ENCODE measurements around the gene SULT1B1. TPM values are rescaled to one million over a fixed set of nuclear protein-coding genes. Genes with fewer than 3 reads are reported as not detected.
"Not testable (repeated sequence)": the region's sequence is repeated elsewhere in the genome, so short reads cannot be mapped to it uniquely, and the experiment has no call there.

Gene SULT1B1
- total RNA-seq, 1 experiment from 2014 or later: 0.86 TPM

GRCh38 chr4:69773484-69773883 lies 13.1 kb upstream of the SULT1B1 start:
- Mint-ChIP-seq H3K27ac (ENCODE audit: unreplicated experiment) (no peak overlapping the region), H3K27me3 (ENCODE audit: insufficient read depth, unreplicated experiment) (no peaks in the 10 kb centered on the region), H3K9me3 (ENCODE audit: unreplicated experiment) (peaks cover 7% of the 10 kb centered on the region), H3K4me3 (ENCODE audit: unreplicated experiment) (no peak overlapping the region), H3K4me1 (ENCODE audit: low read depth, unreplicated experiment) (peaks cover 7% of the 10 kb centered on the region), H3K36me3 (ENCODE audit: insufficient read depth, unreplicated experiment) (no peaks in the 10 kb centered on the region)
- POLR2A ChIA-PET: no interaction called here
- CTCF ChIA-PET: no interaction called here
- Histone ChIP-seq H3K36me3 (ENCODE audit: control insufficient read depth, insufficient read depth, low read length) (no peaks in the 10 kb centered on the region), H3K9me3 (no peaks in the 10 kb centered on the region), H3K27me3 (replicated peaks; ENCODE audit: control insufficient read depth, insufficient read depth, low read length) (no peaks in the 10 kb centered on the region), H3K4me1 (peaks cover 36% of the 10 kb centered on the region), H3K4me3 (ENCODE audit: low read depth, low read length) (no peak overlapping the region)
- BruUV-seq (replicated peaks): no TSS peak
- no peak for TF ChIP-seq CTCF (IDR thresholded peaks at IDR 0.05; ENCODE audit: insufficient read depth in 1 of 2, low read depth in 1 of 2, low read length in 1 of 2, severe bottlenecking in 1 of 2, unreplicated experiment in 1 of 2)
- DNase-seq: no peak
- intact Hi-C loops (cut with micrococcal nuclease; ENCODE audit: unreplicated experiment): loop anchor here (10.0 kb wide), 1 partner anchor 69 kb away; no protein-coding TSS in a partner anchor

GRCh38 chr4:69768554-69768953 lies 8.1 kb upstream of the SULT1B1 start:
- H3K27me3 Mint-ChIP-seq (ENCODE audit: insufficient read depth, unreplicated experiment); H3K4me3 Mint-ChIP-seq (ENCODE audit: unreplicated experiment); H3K4me1 Mint-ChIP-seq (ENCODE audit: low read depth, unreplicated experiment); CTCF ChIA-PET; H3K27me3 ChIP-seq (replicated peaks; ENCODE audit: control insufficient read depth, insufficient read depth, low read length); BruUV-seq (replicated peaks); H3K9me3 ChIP-seq; H3K36me3 Mint-ChIP-seq (ENCODE audit: insufficient read depth, unreplicated experiment); H3K9me3 Mint-ChIP-seq (ENCODE audit: unreplicated experiment); H3K4me3 ChIP-seq (ENCODE audit: low read depth, low read length); H3K27ac Mint-ChIP-seq (ENCODE audit: unreplicated experiment); DNase-seq; H3K36me3 ChIP-seq (ENCODE audit: control insufficient read depth, insufficient read depth, low read length); POLR2A ChIA-PET: not testable (repeated sequence)
- H3K4me1 ChIP-seq: peaks cover 12% of the 10 kb centered on the region
- intact Hi-C loops (cut with micrococcal nuclease; ENCODE audit: unreplicated experiment): loop anchor here (5.0 kb wide), 1 partner anchor 114 kb away; no protein-coding TSS in a partner anchor

DNA sequence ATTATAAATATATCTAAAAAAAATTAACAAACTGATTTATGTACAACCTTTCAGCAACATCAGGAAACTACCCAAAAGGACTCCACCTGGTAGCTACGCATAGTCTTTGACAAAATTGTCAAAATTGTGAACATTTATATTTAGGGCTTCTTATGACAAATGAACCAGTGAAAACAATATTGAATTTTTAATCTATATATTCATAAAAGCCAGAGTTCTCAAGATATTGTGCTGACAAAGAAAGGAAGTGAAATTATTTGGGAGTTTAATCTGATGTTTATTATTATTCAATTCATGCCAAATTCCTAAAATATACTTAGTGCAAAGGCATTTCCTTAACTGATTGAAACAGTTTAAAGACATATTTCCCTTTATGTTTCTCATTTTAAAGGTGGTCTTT lies 5.3 kb upstream of the SULT1B1 start:
- no TSS peak for BruUV-seq (replicated peaks)
- Histone ChIP-seq H3K27me3 (replicated peaks; ENCODE audit: control insufficient read depth, insufficient read depth, low read length) (no peaks in the 10 kb centered on the region), H3K36me3 (ENCODE audit: control insufficient read depth, insufficient read depth, low read length) (no peaks in the 10 kb centered on the region), H3K4me3 (ENCODE audit: low read depth, low read length) (no peak overlapping the region), H3K4me1 (no peaks in the 10 kb centered on the region), H3K9me3 (no peaks in the 10 kb centered on the region)
- no peak for DNase-seq
- no peaks in the 10 kb centered on the region for H3K36me3 Mint-ChIP-seq (ENCODE audit: insufficient read depth, unreplicated experiment)
- peaks cover 9% of the 10 kb centered on the region for H3K9me3 Mint-ChIP-seq (ENCODE audit: unreplicated experiment)
- no peak overlapping the region for H3K27ac Mint-ChIP-seq (ENCODE audit: unreplicated experiment)
- intact Hi-C loops (cut with micrococcal nuclease; ENCODE audit: unreplicated experiment): loop anchor here (5.0 kb wide), 1 partner anchor 117 kb away; no protein-coding TSS in a partner anchor
- no peak overlapping the region for H3K4me3 Mint-ChIP-seq (ENCODE audit: unreplicated experiment)
- TF ChIP-seq CTCF (IDR thresholded peaks at IDR 0.05; ENCODE audit: insufficient read depth in 1 of 2, low read depth in 1 of 2, low read length in 1 of 2, severe bottlenecking in 1 of 2, unreplicated experiment in 1 of 2): no peak
- H3K4me1 Mint-ChIP-seq (ENCODE audit: low read depth, unreplicated experiment): no peaks in the 10 kb centered on the region
- ChIA-PET CTCF (no interaction called here), POLR2A (no interaction called here)
- no peaks in the 10 kb centered on the region for H3K27me3 Mint-ChIP-seq (ENCODE audit: insufficient read depth, unreplicated experiment)

- no peak for TF ChIP-seq CTCF (IDR thresholded peaks at IDR 0.05; ENCODE audit: insufficient read depth in 1 of 2, low read depth in 1 of 2, low read length in 1 of 2, severe bottlenecking in 1 of 2, unreplicated experiment in 1 of 2)
- Mint-ChIP-seq H3K36me3 (ENCODE audit: insufficient read depth, unreplicated experiment) (no peaks in the 10 kb centered on the region), H3K4me1 (ENCODE audit: low read depth, unreplicated experiment) (peaks cover 4% of the 10 kb centered on the region), H3K9me3 (ENCODE audit: unreplicated experiment) (peaks cover 9% of the 10 kb centered on the region), H3K27me3 (ENCODE audit: insufficient read depth, unreplicated experiment) (no peaks in the 10 kb centered on the region), H3K4me3 (ENCODE audit: unreplicated experiment) (no peak overlapping the region), H3K27ac (ENCODE audit: unreplicated experiment) (no peak overlapping the region)
- DNase-seq: no peak
- no peaks in the 10 kb centered on the region for H3K9me3 ChIP-seq
- H3K36me3 ChIP-seq (ENCODE audit: control insufficient read depth, insufficient read depth, low read length): no peaks in the 10 kb centered on the region
- ChIA-PET POLR2A (no interaction called here), CTCF (no interaction called here)
- no peak overlapping the region for H3K4me3 ChIP-seq (ENCODE audit: low read depth, low read length)
- no TSS peak for BruUV-seq (replicated peaks)
- intact Hi-C loops (cut with micrococcal nuclease; ENCODE audit: unreplicated experiment): no loop called here
- H3K4me1 ChIP-seq: peaks cover 9% of the 10 kb centered on the region
- H3K27me3 ChIP-seq (replicated peaks; ENCODE audit: control insufficient read depth, insufficient read depth, low read length): no peaks in the 10 kb centered on the region
These were observed 3.9 kb upstream of the SULT1B1 start for GRCh38 chr4:69764311-69764710.
